Natural killer cell (primary cell): ENCODE results near the gene TAF6. TPM values are rescaled to one million over a fixed set of nuclear protein-coding genes. Genes with fewer than 3 reads are reported as not detected.

Experiments used
- ATAC-seq, 3 donors: fragments of 150-1000 bp in 2 of 3; fragments of 200-7000 bp in 1 of 3; cut with Tn5 transposase; 1 replicate in 1 of 3; 2 replicates in 2 of 3; pipeline ENCODE4 v1.10.0; 2021; ENCODE audit warnings: mild to moderate bottlenecking in 2 of 3, moderate library complexity in 2 of 3
- DNase-seq, 2 donors: peaks; one replicate each; pipeline versions ENCODE4 v3.0.0 to v3.0.0-alpha.2; 2013 to 2021; ENCODE audit warnings: mixed read lengths in 1 of 2
- H3K27ac ChIP-seq: one replicate; pipeline ENCODE4 v1.5.1; 2013; ENCODE audit warnings: mild to moderate bottlenecking, low read length
- H3K27me3 ChIP-seq: one replicate; pipeline ENCODE4 v1.6.1; 2013; ENCODE audit warnings: low read length; ENCODE audit not compliant: control insufficient read depth, insufficient read depth
- H3K36me3 ChIP-seq: one replicate; pipeline ENCODE4 v1.6.1; 2013; ENCODE audit warnings: low read length; ENCODE audit not compliant: control insufficient read depth, insufficient read depth
- H3K4me1 ChIP-seq: one replicate; pipeline ENCODE4 v1.6.1; 2013; ENCODE audit warnings: low read length; ENCODE audit not compliant: control insufficient read depth, insufficient read depth
- H3K4me3 ChIP-seq: one replicate; pipeline ENCODE4 v1.5.1; 2013; ENCODE audit warnings: low read length
- H3K9me3 ChIP-seq: one replicate; pipeline ENCODE4 v1.6.1; 2013; ENCODE audit warnings: low read length; ENCODE audit not compliant: control insufficient read depth, insufficient read depth
- H3K27ac Mint-ChIP-seq, 2 donors: one replicate each; pipeline ENCODE4 v1.8.0; 2022; ENCODE audit warnings: mild to moderate bottlenecking in 2 of 2, mixed read lengths in 2 of 2, moderate library complexity in 1 of 2
- H3K27me3 Mint-ChIP-seq, 2 donors: one replicate each; pipeline ENCODE4 v1.8.0; 2022; ENCODE audit warnings: low read depth in 2 of 2, mixed read lengths in 2 of 2
- H3K36me3 Mint-ChIP-seq: one replicate; pipeline ENCODE4 v1.8.0; 2022; ENCODE audit warnings: mixed read lengths
- H3K4me1 Mint-ChIP-seq, 2 donors: one replicate each; pipeline ENCODE4 v1.8.0; 2022; ENCODE audit warnings: mixed read lengths in 2 of 2
- H3K4me3 Mint-ChIP-seq: one replicate; pipeline ENCODE4 v1.8.0; 2022; ENCODE audit warnings: mild to moderate bottlenecking, moderate library complexity, mixed read lengths
- H3K9me3 Mint-ChIP-seq, 2 donors: one replicate each; pipeline ENCODE4 v1.8.0; 2022; ENCODE audit warnings: mixed read lengths in 2 of 2
- WGBS: methylation state at CpG from one replicate; pipeline ENCODE4 v1.1.7; 2013; ENCODE audit warnings: missing lambda C conversion rate; ENCODE audit not compliant: insufficient coverage; 5-methylcytosine and 5-hydroxymethylcytosine counted together
- intact Hi-C: fragments of 100-400 bp; cut with micrococcal nuclease; formaldehyde crosslinking; loops from one replicate; pipeline ENCODE4 v1.14.2; 2022
- total RNA-seq, 4 donors: library from RNA; stranded (reverse); fragments of 120-200 nt in 1 of 4; gene quantifications; one replicate each; pipeline versions ENCODE4 v1.2.3 to v1.2.4, GENCODE V29; 2013 to 2022
- TF ChIP-seq, protein P1 (sequence below): fragments of 200-600 bp; IDR thresholded peaks from one replicate; pipeline ENCODE4 v1.8.0; 2022; ENCODE audit warnings: antibody characterized with exemption

TAF6 gene
- total RNA-seq, 3 donors from 2014 or later (not counting 1 experiment from before 2014, with no cell fraction given), result 42.2 to 56.8 (median 47.9) TPM

DNA sequence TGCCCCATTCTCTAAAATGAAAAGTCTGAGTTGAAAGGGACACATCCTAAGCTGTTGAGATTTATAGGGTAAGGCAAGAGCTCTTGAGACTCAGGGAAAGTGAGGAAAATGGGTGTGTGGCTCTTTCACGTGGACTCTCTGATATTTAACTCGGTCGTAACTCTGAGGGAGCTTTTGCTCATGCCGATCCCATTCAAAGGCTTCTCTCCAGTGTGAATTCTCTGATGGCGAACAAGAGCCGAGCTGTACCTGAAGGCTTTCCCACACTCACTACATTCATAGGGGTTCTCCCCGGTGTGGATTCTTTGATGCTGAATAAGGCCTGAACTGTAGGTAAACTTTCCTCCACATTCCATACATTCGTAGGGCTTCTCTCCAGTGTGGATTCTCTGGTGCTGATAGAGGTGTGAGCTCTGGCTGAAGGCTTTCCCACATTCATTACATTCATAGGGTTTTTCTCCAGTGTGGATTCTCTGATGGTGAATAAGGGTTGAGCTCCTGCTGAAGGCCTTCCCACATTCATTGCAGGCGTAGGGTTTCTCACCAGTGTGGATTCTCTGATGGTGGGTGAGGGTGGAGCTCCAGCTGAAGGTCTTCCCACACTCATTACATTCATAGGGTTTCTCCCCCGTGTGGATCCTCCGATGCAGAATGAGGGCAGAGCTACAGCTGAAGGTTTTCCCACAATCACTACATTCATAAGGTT is 48.0 kb downstream of the TAF6 start:
- Mint-ChIP-seq H3K9me3 (peaks cover 4 to 11% of the 10 kb centered on the region in 2 donors), H3K27me3 (no peaks in the 10 kb centered on the region), H3K4me1 (peaks cover 0 to 7% of the 10 kb centered on the region in 2 donors), H3K36me3 (peaks cover 29% of the 10 kb centered on the region), H3K4me3 (no peak overlapping the region), H3K27ac (no peak overlapping the region)
- WGBS, result 96% methylated on average over 6 of the region's 11 CpGs
- intact Hi-C loops, result no loop called here
- H3K27ac ChIP-seq, result no peak overlapping the region
- no peak overlapping the region for H3K4me3 ChIP-seq
- no peak for ATAC-seq
- H3K36me3 ChIP-seq, result peaks cover 58% of the 10 kb centered on the region
- H3K4me1 ChIP-seq, result no peaks in the 10 kb centered on the region
- no peak for DNase-seq
- TF ChIP-seq, protein P1, sequence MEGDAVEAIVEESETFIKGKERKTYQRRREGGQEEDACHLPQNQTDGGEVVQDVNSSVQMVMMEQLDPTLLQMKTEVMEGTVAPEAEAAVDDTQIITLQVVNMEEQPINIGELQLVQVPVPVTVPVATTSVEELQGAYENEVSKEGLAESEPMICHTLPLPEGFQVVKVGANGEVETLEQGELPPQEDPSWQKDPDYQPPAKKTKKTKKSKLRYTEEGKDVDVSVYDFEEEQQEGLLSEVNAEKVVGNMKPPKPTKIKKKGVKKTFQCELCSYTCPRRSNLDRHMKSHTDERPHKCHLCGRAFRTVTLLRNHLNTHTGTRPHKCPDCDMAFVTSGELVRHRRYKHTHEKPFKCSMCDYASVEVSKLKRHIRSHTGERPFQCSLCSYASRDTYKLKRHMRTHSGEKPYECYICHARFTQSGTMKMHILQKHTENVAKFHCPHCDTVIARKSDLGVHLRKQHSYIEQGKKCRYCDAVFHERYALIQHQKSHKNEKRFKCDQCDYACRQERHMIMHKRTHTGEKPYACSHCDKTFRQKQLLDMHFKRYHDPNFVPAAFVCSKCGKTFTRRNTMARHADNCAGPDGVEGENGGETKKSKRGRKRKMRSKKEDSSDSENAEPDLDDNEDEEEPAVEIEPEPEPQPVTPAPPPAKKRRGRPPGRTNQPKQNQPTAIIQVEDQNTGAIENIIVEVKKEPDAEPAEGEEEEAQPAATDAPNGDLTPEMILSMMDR, result no peak
- peaks cover 34% of the 10 kb centered on the region for H3K9me3 ChIP-seq
- no peaks in the 10 kb centered on the region for H3K27me3 ChIP-seq

- no peak overlapping the region for H3K4me3 Mint-ChIP-seq
- no peaks in the 10 kb centered on the region for H3K4me1 Mint-ChIP-seq
- ATAC-seq (no peak), DNase-seq (no peak)
- Histone ChIP-seq H3K36me3 (peaks cover 51% of the 10 kb centered on the region), H3K27me3 (no peaks in the 10 kb centered on the region), H3K9me3 (peaks cover 34% of the 10 kb centered on the region), H3K27ac (no peak overlapping the region), H3K4me1 (no peaks in the 10 kb centered on the region), H3K4me3 (no peak overlapping the region)
- 95% methylated on average over 5 of the region's 5 CpGs for WGBS
- peaks cover 4 to 11% of the 10 kb centered on the region in 2 donors for H3K9me3 Mint-ChIP-seq
- H3K27ac Mint-ChIP-seq, result no peak overlapping the region
- TF ChIP-seq, protein P1, result no peak
- intact Hi-C loops, result no loop called here
- H3K27me3 Mint-ChIP-seq, result no peaks in the 10 kb centered on the region
- H3K36me3 Mint-ChIP-seq, result peaks cover 29% of the 10 kb centered on the region
Measured at GRCh38 chr7:100069991-100070390, 49.2 kb downstream of the TAF6 start.

- Mint-ChIP-seq H3K9me3 (peaks cover 2 to 5% of the 10 kb centered on the region in 2 donors), H3K4me1 (no peaks in the 10 kb centered on the region), H3K27ac (no peak overlapping the region), H3K36me3 (peaks cover 18% of the 10 kb centered on the region), H3K27me3 (no peaks in the 10 kb centered on the region), H3K4me3 (no peak overlapping the region)
- 97% methylated on average over 7 of the region's 7 CpGs for WGBS
- intact Hi-C loops, result no loop called here
- Histone ChIP-seq H3K4me1 (no peaks in the 10 kb centered on the region), H3K36me3 (peaks cover 41% of the 10 kb centered on the region), H3K27ac (no peak overlapping the region), H3K27me3 (no peaks in the 10 kb centered on the region), H3K9me3 (peaks cover 21% of the 10 kb centered on the region), H3K4me3 (no peak overlapping the region)
- ATAC-seq, result no peak
- no peak for DNase-seq
- TF ChIP-seq, protein P1, result no peak
Measured at GRCh38 chr7:100066953-100067352, 52.2 kb downstream of the TAF6 start.
